ENCODE measurements around the gene PIK3R5.

The PIK3R5 gene

GRCh38 chr17:8835631-8836364 lies 129.7 kb downstream of the PIK3R5 start:
- DNase-seq (ENCODE audit: insufficient read length, low spot score) (no peak), FAIRE-seq (no peak)
- no peak for TF ChIP-seq POLR2A (IDR thresholded peaks at IDR 0.05; ENCODE audit: low read depth, low read length)

- no peak for FAIRE-seq
- no peak for DNase-seq (ENCODE audit: insufficient read length, low spot score)
- TF ChIP-seq POLR2A (IDR thresholded peaks at IDR 0.05; ENCODE audit: low read depth, low read length): no peak
These were observed 130.4 kb downstream of the PIK3R5 start for GRCh38 chr17:8835106-8835505.

GRCh38 chr17:8832711-8833352 lies 132.7 kb downstream of the PIK3R5 start:
- FAIRE-seq (no peak), DNase-seq (ENCODE audit: insufficient read length, low spot score) (no peak)
- no peak for TF ChIP-seq POLR2A (IDR thresholded peaks at IDR 0.05; ENCODE audit: low read depth, low read length)

- DNase-seq (ENCODE audit: insufficient read length, low spot score): no peak
- no peak for FAIRE-seq
- TF ChIP-seq POLR2A (IDR thresholded peaks at IDR 0.05; ENCODE audit: low read depth, low read length): no peak
These were observed 134.2 kb downstream of the PIK3R5 start for GRCh38 chr17:8831234-8831849.

GRCh38 chr17:8830141-8830540 lies 135.4 kb downstream of the PIK3R5 start:
- no peak for DNase-seq (ENCODE audit: insufficient read length, low spot score)
- FAIRE-seq: no peak
- no peak for TF ChIP-seq POLR2A (IDR thresholded peaks at IDR 0.05; ENCODE audit: low read depth, low read length)

- DNase-seq (ENCODE audit: insufficient read length, low spot score): no peak
- FAIRE-seq: no peak
- TF ChIP-seq POLR2A (IDR thresholded peaks at IDR 0.05; ENCODE audit: low read depth, low read length): no peak
These were observed 136.2 kb downstream of the PIK3R5 start for GRCh38 chr17:8829036-8829941.

All from H54 (cell line).